SK-N-SH (cell line): ENCODE data around the gene SCARB2.

Experiments used
- CHD2 ChIP-seq: fragments of 150-350 bp; IDR thresholded peaks from 2 replicates; pipeline ENCODE4 v1.6.1; 2018; ENCODE audit warnings: low read length; ENCODE audit not compliant: partially characterized antibody
- CTCF ChIP-seq: fragments of 200-600 bp; sonication (generic); IDR thresholded peaks from 2 replicates; pipeline ENCODE4 v1.6.1; 2017; ENCODE audit warnings: antibody characterized with exemption, mild to moderate bottlenecking, moderate library complexity
- ELF1 ChIP-seq: IDR thresholded peaks from 2 replicates; pipeline ENCODE4 v1.4.0; 2012
- EP300 ChIP-seq, 2 experiments: IDR thresholded peaks; 2 replicates each; pipeline versions ENCODE4 v1.4.0 to v1.6.1; 2012; ENCODE audit warnings: borderline replicate concordance in 1 of 2, low read depth in 1 of 2, low read length in 1 of 2
- POLR2AphosphoS5 ChIP-seq: IDR thresholded peaks from 2 replicates; pipeline ENCODE4 v1.6.1; 2012; ENCODE audit warnings: low read depth, low read length
- RAD21 ChIP-seq: IDR thresholded peaks from 2 replicates; pipeline ENCODE4 v1.6.1; 2012; ENCODE audit warnings: mild to moderate bottlenecking, low read length
- REST ChIP-seq: IDR thresholded peaks from 2 replicates; pipeline ENCODE4 v1.6.1; 2012; ENCODE audit warnings: mild to moderate bottlenecking, low read depth, low read length, moderate library complexity
- USF2 ChIP-seq: fragments of 150-350 bp; IDR thresholded peaks from 2 replicates; pipeline ENCODE4 v1.6.1; 2017; ENCODE audit warnings: antibody characterized with exemption, low read length, low read depth, borderline replicate concordance
- YY1 ChIP-seq: IDR thresholded peaks from 2 replicates; pipeline ENCODE4 v1.4.0; 2012; ENCODE audit warnings: low read depth, mild to moderate bottlenecking

GRCh38 chr4:76246025-76246424, 32.4 kb upstream of the SCARB2 start:
- TF ChIP-seq POLR2AphosphoS5 (no peak), CHD2 (no peak), CTCF (no peak), RAD21 (peak; percentile 19; the same call in 1 of the 2 replicates), REST (no peak), ELF1 (no peak), YY1 (no peak), USF2 (no peak), EP300 (IDR thresholded peaks at IDR 0.05; ENCODE audit: borderline replicate concordance in 1 of 2, low read depth in 1 of 2, low read length in 1 of 2) (no peak)
